ENCODE measurements around the gene OMA1.
A peak's percentile ranks its signal among the peaks of the same experiment; 100 is the strongest.
"Not testable (repeated sequence)": the region's sequence is repeated elsewhere in the genome, so short reads cannot be mapped to it uniquely, and the experiment has no call there.

The OMA1 gene

GRCh38 chr1:58568911-58569310 is 22.4 kb upstream of the OMA1 start:
- peaks cover 2% of the 10 kb centered on the region; the same call in 1 of the 2 replicates for H3K4me1 ChIP-seq (ENCODE audit: low read length)
- no peaks in the 10 kb centered on the region for H3K9me3 ChIP-seq (replicated peaks; ENCODE audit: insufficient read depth, low read length)
- no peak overlapping the region for H3K27ac ChIP-seq (ENCODE audit: low read length)
- DNase-seq = peak; percentile 23
- H2AFZ ChIP-seq (ENCODE audit: low read length) = no peak overlapping the region
- TF ChIP-seq EZH2phosphoT487 (IDR thresholded peaks at IDR 0.05; ENCODE audit: low read length) = no peak
- TF ChIP-seq CTCF (IDR thresholded peaks at IDR 0.05; ENCODE audit: low read length) = no peak
- no peak for TF ChIP-seq EZH2 (optimal IDR thresholded peaks at IDR 0.05; ENCODE audit: low read depth, low read length)
- H3K4me2 ChIP-seq (ENCODE audit: low read depth, low read length) = no peak overlapping the region
- no peak overlapping the region for H3K9ac ChIP-seq (ENCODE audit: low read length)
- H3K9me2 ChIP-seq (replicated peaks; ENCODE audit: insufficient read depth, low read length) = no peaks in the 10 kb centered on the region
- no peaks in the 10 kb centered on the region for H3K36me3 ChIP-seq (replicated peaks; ENCODE audit: insufficient read depth, low read length)
- no peaks in the 10 kb centered on the region for H4K20me1 ChIP-seq (ENCODE audit: insufficient read depth, low read length)
- no peak overlapping the region for H3K4me3 ChIP-seq (ENCODE audit: low read length)
- no peaks in the 10 kb centered on the region for H3K79me2 ChIP-seq (ENCODE audit: low read length)
- no peaks in the 10 kb centered on the region for H3K27me3 ChIP-seq (replicated peaks; ENCODE audit: insufficient read depth, low read length)
- no peaks in the 10 kb centered on the region for H3F3A ChIP-seq (ENCODE audit: insufficient read depth, low read length)

GRCh38 chr1:58568271-58568860 is 21.8 kb upstream of the OMA1 start:
- no peak for TF ChIP-seq CTCF (IDR thresholded peaks at IDR 0.05; ENCODE audit: low read length)
- TF ChIP-seq EZH2phosphoT487 (IDR thresholded peaks at IDR 0.05; ENCODE audit: low read length) = no peak
- TF ChIP-seq EZH2 (optimal IDR thresholded peaks at IDR 0.05; ENCODE audit: low read depth, low read length) = no peak

GRCh38 chr1:58566339-58566738 is 19.8 kb upstream of the OMA1 start:
- no peaks in the 10 kb centered on the region for H3K4me1 ChIP-seq (ENCODE audit: low read length)
- TF ChIP-seq EZH2phosphoT487 (IDR thresholded peaks at IDR 0.05; ENCODE audit: low read length) = no peak
- TF ChIP-seq CTCF (IDR thresholded peaks at IDR 0.05; ENCODE audit: low read length) = no peak
- no peak for TF ChIP-seq EZH2 (optimal IDR thresholded peaks at IDR 0.05; ENCODE audit: low read depth, low read length)
- no peak overlapping the region for H3K27ac ChIP-seq (ENCODE audit: low read length)
- H3K27me3 ChIP-seq (replicated peaks; ENCODE audit: insufficient read depth, low read length) = no peaks in the 10 kb centered on the region
- H3K9ac ChIP-seq (ENCODE audit: low read length) = no peak overlapping the region
- no peaks in the 10 kb centered on the region for H3K79me2 ChIP-seq (ENCODE audit: low read length)
- H3F3A ChIP-seq (ENCODE audit: insufficient read depth, low read length) = no peaks in the 10 kb centered on the region
- H3K4me2 ChIP-seq (ENCODE audit: low read depth, low read length) = no peak overlapping the region
- no peaks in the 10 kb centered on the region for H3K9me3 ChIP-seq (replicated peaks; ENCODE audit: insufficient read depth, low read length)
- no peaks in the 10 kb centered on the region for H3K36me3 ChIP-seq (replicated peaks; ENCODE audit: insufficient read depth, low read length)
- H3K9me2 ChIP-seq (replicated peaks; ENCODE audit: insufficient read depth, low read length) = no peaks in the 10 kb centered on the region
- DNase-seq = no peak
- no peak overlapping the region for H2AFZ ChIP-seq (ENCODE audit: low read length)
- H4K20me1 ChIP-seq (ENCODE audit: insufficient read depth, low read length) = no peaks in the 10 kb centered on the region
- no peak overlapping the region for H3K4me3 ChIP-seq (ENCODE audit: low read length)

More at GRCh38 chr1:58568271-58568860, 21.8 kb upstream of the OMA1 start:
- H3K9me2 ChIP-seq (replicated peaks; ENCODE audit: insufficient read depth, low read length) = no peaks in the 10 kb centered on the region
- no peak for DNase-seq
- H3K4me1 ChIP-seq (ENCODE audit: low read length) = no peaks in the 10 kb centered on the region
- no peaks in the 10 kb centered on the region for H4K20me1 ChIP-seq (ENCODE audit: insufficient read depth, low read length)
- no peak overlapping the region for H3K4me3 ChIP-seq (ENCODE audit: low read length)
- no peak overlapping the region for H3K4me2 ChIP-seq (ENCODE audit: low read depth, low read length)
- no peak overlapping the region for H3K27ac ChIP-seq (ENCODE audit: low read length)
- no peaks in the 10 kb centered on the region for H3K27me3 ChIP-seq (replicated peaks; ENCODE audit: insufficient read depth, low read length)
- no peaks in the 10 kb centered on the region for H3K79me2 ChIP-seq (ENCODE audit: low read length)
- H2AFZ ChIP-seq (ENCODE audit: low read length) = no peak overlapping the region
- H3F3A ChIP-seq (ENCODE audit: insufficient read depth, low read length) = no peaks in the 10 kb centered on the region
- H3K36me3 ChIP-seq (replicated peaks; ENCODE audit: insufficient read depth, low read length) = no peaks in the 10 kb centered on the region
- no peak overlapping the region for H3K9ac ChIP-seq (ENCODE audit: low read length)
- H3K9me3 ChIP-seq (replicated peaks; ENCODE audit: insufficient read depth, low read length) = no peaks in the 10 kb centered on the region

GRCh38 chr1:58563715-58564114 is 17.2 kb upstream of the OMA1 start:
- not testable (repeated sequence) for H3K27ac ChIP-seq (ENCODE audit: low read length); H3K9ac ChIP-seq (ENCODE audit: low read length); H4K20me1 ChIP-seq (ENCODE audit: insufficient read depth, low read length); H3F3A ChIP-seq (ENCODE audit: insufficient read depth, low read length); H3K27me3 ChIP-seq (replicated peaks; ENCODE audit: insufficient read depth, low read length); H3K9me3 ChIP-seq (replicated peaks; ENCODE audit: insufficient read depth, low read length); H3K4me2 ChIP-seq (ENCODE audit: low read depth, low read length); H3K79me2 ChIP-seq (ENCODE audit: low read length); H3K36me3 ChIP-seq (replicated peaks; ENCODE audit: insufficient read depth, low read length); DNase-seq; H2AFZ ChIP-seq (ENCODE audit: low read length); H3K4me1 ChIP-seq (ENCODE audit: low read length); H3K4me3 ChIP-seq (ENCODE audit: low read length); H3K9me2 ChIP-seq (replicated peaks; ENCODE audit: insufficient read depth, low read length)
